ENCODE data around the gene SCAMP4. TPM values are rescaled to one million over a fixed set of nuclear protein-coding genes. Genes with fewer than 3 reads are reported as not detected.

The SCAMP4 gene
- total and polyA plus RNA-seq, 2 of the 13 experiments (the other 11 are each of a cell fraction or from before 2014, with no cell fraction given) = 10.7 to 13.7 TPM

DNA sequence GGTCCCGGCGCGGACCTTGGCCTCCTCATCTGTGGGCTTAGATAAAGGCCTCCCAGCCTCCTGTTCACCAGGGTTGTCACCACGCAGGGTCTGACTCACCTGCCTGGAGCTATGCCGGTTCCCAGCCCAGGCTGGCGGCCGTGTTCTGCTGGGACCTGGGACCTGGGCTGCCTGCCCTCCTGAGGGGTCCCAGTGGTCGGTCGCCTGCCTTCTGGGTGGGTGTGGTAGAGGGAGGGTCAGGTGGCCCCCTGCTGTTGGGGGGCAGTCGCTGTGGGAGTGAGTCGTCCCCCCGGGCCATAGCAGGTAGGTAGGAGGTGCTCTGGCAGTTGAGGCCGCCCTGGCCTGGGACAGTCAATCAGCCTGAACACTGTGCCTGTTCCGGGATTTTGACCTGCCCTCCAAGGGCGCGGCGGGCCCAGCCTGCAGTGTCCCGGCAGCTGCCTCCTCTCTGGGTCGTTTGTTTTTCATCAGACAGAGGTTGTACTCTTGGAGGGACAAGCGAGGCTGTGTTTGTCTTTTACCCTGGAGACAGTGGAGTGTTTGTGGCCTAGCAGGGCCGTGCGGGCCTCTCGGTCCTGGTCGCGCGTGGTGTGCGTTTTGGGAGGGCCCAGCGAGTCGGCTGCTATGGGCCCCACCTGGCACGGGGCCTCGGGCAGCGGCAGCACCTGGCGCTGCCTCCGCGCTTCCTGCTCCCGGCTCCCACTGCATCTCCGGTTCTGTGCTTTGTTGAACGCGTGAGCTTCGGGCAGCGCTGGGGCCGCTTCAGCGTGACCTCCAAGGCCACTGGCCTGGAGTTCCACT lies 2.6 kb downstream of the SCAMP4 start (continued):
- no peak for TF ChIP-seq HNRNPUL1 (IDR thresholded peaks at IDR 0.05; ENCODE audit: low read depth, low read length)
- no peak for TF ChIP-seq ADNP (CRISPR knock-in tag; IDR thresholded peaks at IDR 0.05)
- no peak for TF ChIP-seq CEBPZ (IDR thresholded peaks at IDR 0.05; ENCODE audit: low read length)
- TF ChIP-seq, protein P1, sequence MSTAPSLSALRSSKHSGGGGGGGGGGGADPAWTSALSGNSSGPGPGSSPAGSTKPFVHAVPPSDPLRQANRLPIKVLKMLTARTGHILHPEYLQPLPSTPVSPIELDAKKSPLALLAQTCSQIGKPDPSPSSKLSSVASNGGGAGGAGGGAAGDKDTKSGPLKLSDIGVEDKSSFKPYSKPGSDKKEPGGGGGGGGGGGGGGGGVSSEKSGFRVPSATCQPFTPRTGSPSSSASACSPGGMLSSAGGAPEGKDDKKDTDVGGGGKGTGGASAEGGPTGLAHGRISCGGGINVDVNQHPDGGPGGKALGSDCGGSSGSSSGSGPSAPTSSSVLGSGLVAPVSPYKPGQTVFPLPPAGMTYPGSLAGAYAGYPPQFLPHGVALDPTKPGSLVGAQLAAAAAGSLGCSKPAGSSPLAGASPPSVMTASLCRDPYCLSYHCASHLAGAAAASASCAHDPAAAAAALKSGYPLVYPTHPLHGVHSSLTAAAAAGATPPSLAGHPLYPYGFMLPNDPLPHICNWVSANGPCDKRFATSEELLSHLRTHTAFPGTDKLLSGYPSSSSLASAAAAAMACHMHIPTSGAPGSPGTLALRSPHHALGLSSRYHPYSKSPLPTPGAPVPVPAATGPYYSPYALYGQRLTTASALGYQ (CRISPR knock-in tag; IDR thresholded peaks at IDR 0.05) = no peak
- TF ChIP-seq, protein P2, sequence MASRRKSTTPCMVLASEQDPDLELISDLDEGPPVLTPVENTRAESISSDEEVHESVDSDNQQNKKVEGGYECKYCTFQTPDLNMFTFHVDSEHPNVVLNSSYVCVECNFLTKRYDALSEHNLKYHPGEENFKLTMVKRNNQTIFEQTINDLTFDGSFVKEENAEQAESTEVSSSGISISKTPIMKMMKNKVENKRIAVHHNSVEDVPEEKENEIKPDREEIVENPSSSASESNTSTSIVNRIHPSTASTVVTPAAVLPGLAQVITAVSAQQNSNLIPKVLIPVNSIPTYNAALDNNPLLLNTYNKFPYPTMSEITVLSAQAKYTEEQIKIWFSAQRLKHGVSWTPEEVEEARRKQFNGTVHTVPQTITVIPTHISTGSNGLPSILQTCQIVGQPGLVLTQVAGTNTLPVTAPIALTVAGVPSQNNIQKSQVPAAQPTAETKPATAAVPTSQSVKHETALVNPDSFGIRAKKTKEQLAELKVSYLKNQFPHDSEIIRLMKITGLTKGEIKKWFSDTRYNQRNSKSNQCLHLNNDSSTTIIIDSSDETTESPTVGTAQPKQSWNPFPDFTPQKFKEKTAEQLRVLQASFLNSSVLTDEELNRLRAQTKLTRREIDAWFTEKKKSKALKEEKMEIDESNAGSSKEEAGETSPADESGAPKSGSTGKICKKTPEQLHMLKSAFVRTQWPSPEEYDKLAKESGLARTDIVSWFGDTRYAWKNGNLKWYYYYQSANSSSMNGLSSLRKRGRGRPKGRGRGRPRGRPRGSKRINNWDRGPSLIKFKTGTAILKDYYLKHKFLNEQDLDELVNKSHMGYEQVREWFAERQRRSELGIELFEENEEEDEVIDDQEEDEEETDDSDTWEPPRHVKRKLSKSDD (CRISPR knock-in tag; IDR thresholded peaks at IDR 0.05; ENCODE audit: low read depth) = no peak
- TF ChIP-seq ETV6 (CRISPR knock-in tag; conservative IDR thresholded peaks at IDR 0.05) = no peak
- 0 out of 2 replicates have a peak, but pooled peaks have one; percentile 68 for TF ChIP-seq ZNF704 (CRISPR knock-in tag; IDR thresholded peaks at IDR 0.05; ENCODE audit: borderline replicate concordance)
- no peak for TF ChIP-seq ZNF543 (CRISPR knock-in tag; IDR thresholded peaks at IDR 0.05)
- no peak for TF ChIP-seq PRPF4 (IDR thresholded peaks at IDR 0.05; ENCODE audit: low read depth, low read length, poor library complexity, severe bottlenecking)
- TF ChIP-seq MLXIP (CRISPR knock-in tag; IDR thresholded peaks at IDR 0.05; ENCODE audit: borderline replicate concordance) = no peak
- 0 out of 2 replicates have a peak, but pooled peaks have one; percentile 19 for TF ChIP-seq ZNF547 (CRISPR knock-in tag; IDR thresholded peaks at IDR 0.05)
- no peak for TF ChIP-seq CHCHD3 (CRISPR knock-in tag; IDR thresholded peaks at IDR 0.05)
- no peak for TF ChIP-seq ARNT2 (CRISPR knock-in tag; IDR thresholded peaks at IDR 0.05; ENCODE audit: low read depth)
- TF ChIP-seq, protein P3, sequence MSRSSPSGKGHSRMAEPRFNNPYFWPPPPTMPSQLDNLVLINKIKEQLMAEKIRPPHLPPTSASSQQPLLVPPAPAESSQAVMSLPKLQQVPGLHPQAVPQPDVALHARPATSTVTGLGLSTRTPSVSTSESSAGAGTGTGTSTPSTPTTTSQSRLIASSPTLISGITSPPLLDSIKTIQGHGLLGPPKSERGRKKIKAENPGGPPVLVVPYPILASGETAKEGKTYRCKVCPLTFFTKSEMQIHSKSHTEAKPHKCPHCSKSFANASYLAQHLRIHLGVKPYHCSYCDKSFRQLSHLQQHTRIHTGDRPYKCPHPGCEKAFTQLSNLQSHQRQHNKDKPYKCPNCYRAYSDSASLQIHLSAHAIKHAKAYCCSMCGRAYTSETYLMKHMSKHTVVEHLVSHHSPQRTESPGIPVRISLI (CRISPR knock-in tag; IDR thresholded peaks at IDR 0.05; ENCODE audit: borderline replicate concordance) = no peak

All from HepG2 (cell line).